Measurements from ENCODE around the gene USP10. TPM values are rescaled to one million over a fixed set of nuclear protein-coding genes. Genes with fewer than 3 reads are reported as not detected.

Gene USP10
- total RNA-seq, 8 experiments from 2014 or later = 42.0 to 102 (median 76.2) TPM

GRCh38 chr16:84751241-84751640 is 51.4 kb downstream of the USP10 start:
- in situ Hi-C loops (cut with MboI; ENCODE audit: low pct_unique_long_range_greater_than_20kb in 2 of 9, low sequenced_read_pairs in 9 of 9, unreplicated experiment in 9 of 9) = loop anchor here in 6 of 9 experiments (25.0 kb wide), 1 partner anchor 211 kb away; no protein-coding TSS in a partner anchor
- WGBS, 10 experiments = 70 to 100% (median 93%) methylated on average over 1 to 6 of the region's 6 CpGs; no CpG with 5 or more reads in 1 of the 10 experiments
- Histone ChIP-seq H3K27ac (no peak overlapping the region), H3K4me1 (replicated peaks in 1 of 2) (peaks cover 8 to 12% of the 10 kb centered on the region in 2 donors), H3K4me3 (no peak overlapping the region)
- ATAC-seq (replicated peaks in 6 of 8) = no peak

GRCh38 chr16:84751947-84752346 is 52.1 kb downstream of the USP10 start:
- H3K4me3 ChIP-seq = no peak overlapping the region
- in situ Hi-C loops (cut with MboI; ENCODE audit: low pct_unique_long_range_greater_than_20kb in 2 of 9, low sequenced_read_pairs in 9 of 9, unreplicated experiment in 9 of 9) = loop anchor here in 6 of 9 experiments (25.0 kb wide), 1 partner anchor 210 kb away; no protein-coding TSS in a partner anchor
- no peak overlapping the region for H3K27ac ChIP-seq
- peaks cover 8 to 12% of the 10 kb centered on the region in 2 donors for H3K4me1 ChIP-seq (replicated peaks in 1 of 2)
- no peak for ATAC-seq (replicated peaks in 6 of 8)

DNA sequence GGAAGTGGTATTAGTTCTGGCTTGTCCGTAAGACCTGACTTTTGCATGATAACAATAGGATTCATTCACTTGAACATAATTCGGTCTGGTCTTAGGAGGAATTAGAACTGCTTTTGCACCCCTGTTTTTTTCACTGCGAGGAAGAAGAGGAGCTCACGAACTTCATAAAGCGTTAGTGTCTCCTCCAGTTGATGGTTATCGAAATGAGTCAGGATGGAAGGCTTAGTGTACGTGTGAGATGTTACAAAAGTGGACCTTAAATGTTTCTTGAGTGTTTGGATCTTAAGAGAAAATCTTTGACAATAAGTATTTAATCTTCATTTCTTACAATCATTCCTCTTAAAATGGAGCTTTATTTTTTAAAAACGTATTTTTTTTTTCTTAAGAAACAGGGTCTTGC is 52.8 kb downstream of the USP10 start:
- ATAC-seq (replicated peaks in 6 of 8) = no peak
- 67 to 100% (median 84%) methylated on average over 1 to 8 of the region's 8 CpGs for WGBS, 10 experiments
- Histone ChIP-seq H3K4me3 (no peak overlapping the region), H3K27ac (no peak overlapping the region), H3K4me1 (replicated peaks in 1 of 2) (peaks cover 8 to 12% of the 10 kb centered on the region in 2 donors)
- in situ Hi-C loops (cut with MboI; ENCODE audit: low pct_unique_long_range_greater_than_20kb in 2 of 9, low sequenced_read_pairs in 9 of 9, unreplicated experiment in 9 of 9) = loop anchor here in 6 of 9 experiments (25.0 kb wide), 1 partner anchor 210 kb away; no protein-coding TSS in a partner anchor

- H3K27ac ChIP-seq = no peak overlapping the region
- H3K4me1 ChIP-seq (replicated peaks in 1 of 2) = peaks cover 11 to 17% of the 10 kb centered on the region in 2 donors
- peak in 7 of 8 experiments; percentile 13 to 56 (median 45) for ATAC-seq (replicated peaks in 6 of 8)
- H3K4me3 ChIP-seq = no peak overlapping the region
- 65 to 92% (median 82%) methylated on average over 3 to 13 of the region's 14 CpGs; no CpG with 5 or more reads in 1 of the 10 experiments for WGBS, 10 experiments
- in situ Hi-C loops (cut with MboI; ENCODE audit: low pct_unique_long_range_greater_than_20kb in 2 of 9, low sequenced_read_pairs in 9 of 9, unreplicated experiment in 9 of 9) = loop anchor here in 6 of 9 experiments (25.0 kb wide), 1 partner anchor 209 kb away; no protein-coding TSS in a partner anchor
Observed at GRCh38 chr16:84753412-84754326, 53.9 kb downstream of the USP10 start.

- in situ Hi-C loops (cut with MboI; ENCODE audit: low pct_unique_long_range_greater_than_20kb in 2 of 9, low sequenced_read_pairs in 9 of 9, unreplicated experiment in 9 of 9) = loop anchor here in 6 of 9 experiments (25.0 kb wide), 1 partner anchor 208 kb away; no protein-coding TSS in a partner anchor
- 4 to 46% (median 16%) methylated on average over 2 to 10 of the region's 12 CpGs; no CpG with 5 or more reads in 2 of the 10 experiments for WGBS, 10 experiments
- H3K4me1 ChIP-seq (replicated peaks in 1 of 2) = peaks cover 13 to 17% of the 10 kb centered on the region in 2 donors
- H3K4me3 ChIP-seq = no peak overlapping the region
- no peak overlapping the region for H3K27ac ChIP-seq
- ATAC-seq (replicated peaks in 6 of 8) = peak; percentile 78 to 93 (median 88)
Observed at GRCh38 chr16:84754353-84754856, 54.6 kb downstream of the USP10 start.

DNA sequence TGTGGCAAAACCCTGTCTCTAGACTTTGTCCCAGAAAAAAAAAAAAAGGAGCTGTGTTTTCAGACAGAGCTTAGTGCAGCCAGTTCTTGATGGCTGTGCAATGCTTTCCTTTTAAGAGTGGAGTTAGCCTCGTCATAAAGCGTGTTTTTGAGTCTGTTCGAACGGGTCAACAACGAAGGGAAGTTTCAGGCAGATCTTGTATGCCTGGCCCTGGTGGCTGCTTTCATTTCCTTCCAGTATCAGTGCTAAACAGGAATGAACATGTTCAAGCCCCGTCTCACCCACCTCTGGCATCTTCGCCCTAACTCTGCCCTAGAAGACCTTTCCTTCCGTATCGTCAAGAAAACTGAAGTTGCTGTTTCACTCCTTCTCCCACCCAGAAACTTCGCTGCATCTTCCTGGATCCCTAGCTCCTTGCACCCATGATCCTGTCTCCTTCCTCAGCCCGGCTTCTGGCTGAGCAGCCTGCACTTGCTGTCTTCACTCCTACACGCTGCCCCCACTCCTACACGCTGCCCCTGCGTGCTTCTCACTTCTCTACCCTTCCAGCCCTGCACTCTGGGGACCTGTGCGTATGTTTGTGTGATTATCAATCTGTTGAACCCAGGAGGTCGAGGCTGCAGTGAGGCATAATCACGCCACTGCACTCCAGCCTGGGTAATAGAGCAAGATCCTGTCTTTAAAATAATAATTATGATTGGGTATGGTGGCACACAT is 55.3 kb downstream of the USP10 start:
- no peak overlapping the region for H3K27ac ChIP-seq
- no peak overlapping the region for H3K4me3 ChIP-seq
- in situ Hi-C loops (cut with MboI; ENCODE audit: low pct_unique_long_range_greater_than_20kb in 2 of 9, low sequenced_read_pairs in 9 of 9, unreplicated experiment in 9 of 9) = loop anchor here in 7 of 9 experiments (5.0 to 25.0 kb wide), 2 partner anchors 207 to 212 kb away; no protein-coding TSS in a partner anchor
- peaks cover 11 to 13% of the 10 kb centered on the region in 2 donors for H3K4me1 ChIP-seq (replicated peaks in 1 of 2)
- ATAC-seq (replicated peaks in 6 of 8) = no peak
- 84 to 99% (median 89%) methylated on average over 4 to 16 of the region's 17 CpGs; no CpG with 5 or more reads in 3 of the 10 experiments for WGBS, 10 experiments

- ATAC-seq (replicated peaks in 6 of 8) = no peak
- WGBS, 10 experiments = 40 to 100% (median 70%) methylated on average over 1 to 2 of the region's 2 CpGs; no CpG with 5 or more reads in 5 of the 10 experiments
- no peak overlapping the region for H3K27ac ChIP-seq
- in situ Hi-C loops (cut with MboI; ENCODE audit: low pct_unique_long_range_greater_than_20kb in 2 of 9, low sequenced_read_pairs in 9 of 9, unreplicated experiment in 9 of 9) = loop anchor here in 7 of 9 experiments (5.0 to 25.0 kb wide), 2 partner anchors 205 to 210 kb away; no protein-coding TSS in a partner anchor
- no peak overlapping the region for H3K4me3 ChIP-seq
- H3K4me1 ChIP-seq (replicated peaks in 1 of 2) = peaks cover 9 to 13% of the 10 kb centered on the region in 2 donors
Observed at GRCh38 chr16:84756830-84757229, 57.0 kb downstream of the USP10 start.

DNA sequence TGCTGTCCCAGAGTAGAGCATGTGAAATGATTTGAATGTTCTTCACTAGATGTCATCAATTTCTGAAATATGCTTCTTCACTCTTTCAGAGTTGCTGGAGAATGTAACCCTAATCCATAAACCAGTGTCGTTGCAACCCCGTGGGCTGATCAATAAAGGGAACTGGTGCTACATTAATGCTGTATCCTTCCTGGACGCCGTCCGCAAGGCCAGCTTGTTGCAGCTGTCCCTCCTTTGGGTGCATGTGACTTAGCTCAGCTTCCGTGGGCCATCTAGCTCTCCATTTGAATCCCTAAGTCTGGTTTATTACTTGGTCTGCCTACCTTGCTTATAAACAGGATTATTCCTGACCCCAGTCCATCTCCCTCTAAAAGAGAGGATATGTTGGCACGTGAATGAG is 58.8 kb downstream of the USP10 start:
- no peak overlapping the region for H3K27ac ChIP-seq

GRCh38 chr16:84759061-84759460 is 59.3 kb downstream of the USP10 start:
- H3K4me1 ChIP-seq (replicated peaks in 1 of 2) = peaks cover 9 to 10% of the 10 kb centered on the region in 2 donors
- ATAC-seq (replicated peaks in 6 of 8) = no peak
- no peak overlapping the region for H3K4me3 ChIP-seq
- 75 to 100% (median 92%) methylated on average over 1 to 8 of the region's 8 CpGs; no CpG with 5 or more reads in 2 of the 10 experiments for WGBS, 10 experiments
- in situ Hi-C loops (cut with MboI; ENCODE audit: low pct_unique_long_range_greater_than_20kb in 2 of 9, low sequenced_read_pairs in 9 of 9, unreplicated experiment in 9 of 9) = loop anchor here in 7 of 9 experiments (5.0 to 25.0 kb wide), 2 partner anchors 203 to 208 kb away; no protein-coding TSS in a partner anchor
- H3K27ac ChIP-seq = no peak overlapping the region

More for the DNA sequence above, 58.8 kb downstream of the USP10 start:
- no peak for ATAC-seq (replicated peaks in 6 of 8)
- in situ Hi-C loops (cut with MboI; ENCODE audit: low pct_unique_long_range_greater_than_20kb in 2 of 9, low sequenced_read_pairs in 9 of 9, unreplicated experiment in 9 of 9) = loop anchor here in 7 of 9 experiments (5.0 to 25.0 kb wide), 2 partner anchors 204 to 209 kb away; no protein-coding TSS in a partner anchor
- Histone ChIP-seq H3K4me3 (no peak overlapping the region), H3K4me1 (replicated peaks in 1 of 2) (peaks cover 9 to 10% of the 10 kb centered on the region in 2 donors)
- 36 to 100% (median 79%) methylated on average over 1 to 5 of the region's 7 CpGs; no CpG with 5 or more reads in 2 of the 10 experiments for WGBS, 10 experiments

DNA sequence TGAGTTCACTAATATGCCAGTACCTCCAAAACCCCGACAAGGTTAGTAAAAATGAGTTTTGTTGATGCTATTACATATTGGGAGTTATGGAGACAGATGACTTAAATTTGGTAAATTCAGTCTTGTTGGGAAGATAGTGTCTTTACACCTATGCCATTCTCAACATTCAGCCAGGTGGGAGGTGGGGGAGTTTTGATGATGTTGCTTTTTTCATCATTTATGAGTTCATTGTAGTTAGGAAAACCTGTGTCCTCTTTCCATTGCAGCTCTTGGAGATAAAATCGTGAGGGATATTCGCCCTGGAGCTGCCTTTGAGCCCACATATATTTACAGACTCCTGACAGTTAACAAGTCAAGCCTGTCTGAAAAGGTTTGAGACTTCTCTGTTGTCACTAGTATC is 60.1 kb downstream of the USP10 start:
- H3K27ac ChIP-seq = no peak overlapping the region
- 80 to 100% (median 96%) methylated on average over 1 to 3 of the region's 3 CpGs; no CpG with 5 or more reads in 1 of the 10 experiments for WGBS, 10 experiments
- H3K4me3 ChIP-seq = no peak overlapping the region
- peaks cover 5% of the 10 kb centered on the region in 2 donors for H3K4me1 ChIP-seq (replicated peaks in 1 of 2)
- ATAC-seq (replicated peaks in 6 of 8) = no peak
- in situ Hi-C loops (cut with MboI; ENCODE audit: low pct_unique_long_range_greater_than_20kb in 2 of 9, low sequenced_read_pairs in 9 of 9, unreplicated experiment in 9 of 9) = loop anchor here in 7 of 9 experiments (5.0 to 25.0 kb wide), 2 partner anchors 202 to 207 kb away; no protein-coding TSS in a partner anchor

DNA sequence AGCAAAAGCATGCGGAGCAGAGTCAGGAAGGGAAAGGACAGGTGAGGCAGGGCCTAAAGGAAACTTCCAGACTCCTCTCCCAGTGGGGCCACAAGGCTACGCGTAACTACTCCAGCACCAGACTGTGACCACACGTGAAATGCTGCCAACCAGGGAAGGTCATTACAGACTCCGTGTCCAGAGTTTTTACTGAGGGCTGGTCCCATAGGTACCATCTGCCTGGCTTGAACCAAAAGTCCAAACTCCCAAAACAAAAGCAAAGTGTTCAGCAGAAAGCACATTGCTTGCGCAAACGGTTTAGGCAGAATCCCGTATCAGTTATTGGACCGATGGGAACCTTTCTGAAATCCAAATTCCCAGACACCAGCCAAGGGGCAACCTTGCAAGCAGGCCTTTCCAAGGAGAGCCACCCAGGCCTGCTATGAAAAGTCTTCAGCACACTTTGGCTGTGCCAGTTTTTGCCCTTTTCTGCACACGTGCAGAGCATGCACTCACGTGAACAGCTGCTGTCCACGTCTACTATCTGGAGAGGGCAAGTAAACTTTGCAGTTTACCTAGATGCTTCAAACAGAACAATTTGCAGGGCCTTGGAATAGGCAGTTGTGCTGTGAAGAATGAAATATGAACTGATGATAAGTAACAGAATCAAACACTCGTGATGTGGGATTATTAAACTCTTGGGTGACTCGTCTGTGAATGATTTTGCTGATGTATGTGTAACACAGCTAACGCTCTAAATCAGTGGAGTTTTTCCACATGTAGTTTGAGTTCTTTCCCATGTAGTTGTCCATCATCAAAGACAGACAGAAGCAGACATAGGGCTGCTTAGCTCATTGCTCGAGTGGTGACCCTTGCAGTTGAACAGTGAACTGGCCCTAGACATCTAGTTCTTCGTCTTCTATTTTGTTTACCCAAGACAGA is 61.9 kb downstream of the USP10 start:
- H3K27ac ChIP-seq = no peak overlapping the region
- 70 to 97% (median 90%) methylated on average over 5 to 13 of the region's 17 CpGs; no CpG with 5 or more reads in 1 of the 10 experiments for WGBS, 10 experiments
- ATAC-seq (replicated peaks in 6 of 8) = no peak
- in situ Hi-C loops (cut with MboI; ENCODE audit: low pct_unique_long_range_greater_than_20kb in 2 of 9, low sequenced_read_pairs in 9 of 9, unreplicated experiment in 9 of 9) = loop anchor here in 6 of 9 experiments (25.0 kb wide), 1 partner anchor 201 kb away; no protein-coding TSS in a partner anchor
- H3K4me1 ChIP-seq (replicated peaks in 1 of 2) = peaks cover 5% of the 10 kb centered on the region in 2 donors
- H3K4me3 ChIP-seq = no peak overlapping the region
